HFFc6 (cell line): Measurements from ENCODE around the gene LIPA. TPM values are rescaled to one million over a fixed set of nuclear protein-coding genes. Genes with fewer than 3 reads are reported as not detected.

Experiments
- DNase-seq: peaks from one replicate; pipeline ENCODE4 v3.0.0-alpha.2; 2018
- H3K27ac Mint-ChIP-seq: 2 replicates; pipeline ENCODE4 v1.8.0; 2020; ENCODE audit warnings: mild to moderate bottlenecking, mixed read lengths
- H3K27me3 Mint-ChIP-seq: 2 replicates; pipeline ENCODE4 v1.8.0; 2021; ENCODE audit warnings: mild to moderate bottlenecking, moderate library complexity, mixed read lengths; ENCODE audit not compliant: insufficient read depth
- H3K36me3 Mint-ChIP-seq: 2 replicates; pipeline ENCODE4 v1.8.0; 2021; ENCODE audit warnings: low read depth, mixed read lengths
- H3K4me1 Mint-ChIP-seq: 2 replicates; pipeline ENCODE4 v1.8.0; 2020; ENCODE audit warnings: low read depth, mixed read lengths
- H3K4me3 Mint-ChIP-seq: 2 replicates; pipeline ENCODE4 v1.8.0; 2020; ENCODE audit warnings: mild to moderate bottlenecking, moderate library complexity, mixed read lengths
- H3K9me3 Mint-ChIP-seq: 2 replicates; pipeline ENCODE4 v1.8.0; 2020; ENCODE audit warnings: mild to moderate bottlenecking, mixed read lengths
- CTCF ChIP-seq: fragments of 200-600 bp; sonication (generic); IDR thresholded peaks from 2 replicates; pipeline ENCODE4 v1.5.0; 2021; ENCODE audit warnings: antibody characterized with exemption, mild to moderate bottlenecking
- total RNA-seq, 6 experiments: library from RNA; stranded (reverse); fragmentation: NEBNext Ultra II Directional; extraction: Animal tissue kit (Norgen Biotek cat#: 25700); gene quantifications; 2 replicates in 1 of 6; 3 replicates in 5 of 6; pipeline ENCODE4 v1.2.3, GENCODE V29; 2021

Gene LIPA
- total RNA-seq, 6 experiments from 2014 or later, result 108 to 212 (median 122) TPM

- no peaks in the 10 kb centered on the region for H3K9me3 Mint-ChIP-seq
- H3K27me3 Mint-ChIP-seq, result no peaks in the 10 kb centered on the region
- peak; percentile 89 for DNase-seq
- no peaks in the 10 kb centered on the region for H3K36me3 Mint-ChIP-seq
- H3K4me3 Mint-ChIP-seq, result peak overlapping the region; percentile 41
- peak overlapping the region; percentile 78 for H3K27ac Mint-ChIP-seq
- peaks cover 68% of the 10 kb centered on the region for H3K4me1 Mint-ChIP-seq
- no peak for TF ChIP-seq CTCF
Observed at GRCh38 chr10:89262086-89263051, 10.8 kb upstream of the LIPA start.

- no peak for DNase-seq
- H3K9me3 Mint-ChIP-seq, result peaks cover 7% of the 10 kb centered on the region
- H3K4me3 Mint-ChIP-seq, result no peak overlapping the region
- no peaks in the 10 kb centered on the region; the same call in 1 of the 2 replicates for H3K27me3 Mint-ChIP-seq
- no peak overlapping the region for H3K27ac Mint-ChIP-seq
- H3K36me3 Mint-ChIP-seq, result peaks cover 8% of the 10 kb centered on the region
- no peak for TF ChIP-seq CTCF
- peaks cover 46% of the 10 kb centered on the region for H3K4me1 Mint-ChIP-seq
Observed at GRCh38 chr10:89258881-89259280, 7.3 kb upstream of the LIPA start.

GRCh38 chr10:89257581-89257980 is 6.0 kb upstream of the LIPA start:
- H3K9me3 Mint-ChIP-seq, result peaks cover 7% of the 10 kb centered on the region
- H3K36me3 Mint-ChIP-seq, result peaks cover 8% of the 10 kb centered on the region
- H3K4me1 Mint-ChIP-seq, result peaks cover 33% of the 10 kb centered on the region
- no peak overlapping the region for H3K4me3 Mint-ChIP-seq
- H3K27me3 Mint-ChIP-seq, result no peaks in the 10 kb centered on the region; the same call in 1 of the 2 replicates
- H3K27ac Mint-ChIP-seq, result no peak overlapping the region
- no peak for TF ChIP-seq CTCF
- no peak for DNase-seq

- no peak overlapping the region for H3K27ac Mint-ChIP-seq
- no peaks in the 10 kb centered on the region; the same call in 1 of the 2 replicates for H3K27me3 Mint-ChIP-seq
- no peak for DNase-seq
- peaks cover 27% of the 10 kb centered on the region for H3K4me1 Mint-ChIP-seq
- H3K36me3 Mint-ChIP-seq, result peaks cover 8% of the 10 kb centered on the region
- peaks cover 7% of the 10 kb centered on the region for H3K9me3 Mint-ChIP-seq
- H3K4me3 Mint-ChIP-seq, result no peak overlapping the region
- no peak for TF ChIP-seq CTCF
Observed at GRCh38 chr10:89256962-89257361, 5.4 kb upstream of the LIPA start.

- Mint-ChIP-seq H3K27ac (no peak overlapping the region), H3K27me3 (no peaks in the 10 kb centered on the region; the same call in none of the 2 replicates), H3K4me3 (no peak overlapping the region)
Observed at GRCh38 chr10:89256340-89256739, 4.8 kb upstream of the LIPA start.

More at GRCh38 chr10:89256340-89256739, 4.8 kb upstream of the LIPA start:
- peaks cover 21% of the 10 kb centered on the region for H3K4me1 Mint-ChIP-seq
- no peak for TF ChIP-seq CTCF
- H3K9me3 Mint-ChIP-seq, result peaks cover 7% of the 10 kb centered on the region
- H3K36me3 Mint-ChIP-seq, result peaks cover 8% of the 10 kb centered on the region
- no peak for DNase-seq
